Bronchial epithelial cell (primary cell): Measurements from ENCODE around the gene TMEM213. TPM values are rescaled to one million over a fixed set of nuclear protein-coding genes. Genes with fewer than 3 reads are reported as not detected.
A peak's percentile ranks its signal among the peaks of the same experiment; 100 is the strongest.
"Not testable (repeated sequence)": the region's sequence is repeated elsewhere in the genome, so short reads cannot be mapped to it uniquely, and the experiment has no call there.

ENCODE experiments used
- DNase-seq: peaks from one replicate; pipeline ENCODE4 v3.0.0-alpha.2; 2010; ENCODE audit warnings: low read depth
- FAIRE-seq: peaks from 2 replicates; lab custom pipeline; 2011; peaks lifted over from hg19 to GRCh38; lab: Jason Lieb, UNC
- H3K27me3 ChIP-seq: 2 replicates; pipeline ENCODE4 v1.5.1; 2011; ENCODE audit warnings: low read length; ENCODE audit not compliant: control insufficient read depth, insufficient read depth
- H3K36me3 ChIP-seq: 2 replicates; pipeline ENCODE4 v1.5.1; 2011; ENCODE audit warnings: low read length; ENCODE audit not compliant: control insufficient read depth, insufficient read depth
- H3K4me3 ChIP-seq: 2 replicates; pipeline ENCODE4 v1.5.1; 2011; ENCODE audit warnings: mild to moderate bottlenecking, low read depth, low read length, control low read depth
- total RNA-seq: library from RNA; depleted of rRNA; stranded (reverse); fragments of >200 nt; gene quantifications from 2 replicates; pipeline ENCODE4 v1.2.1, GENCODE V29; 2014
- TF ChIP-seq, protein P1 (sequence below): IDR thresholded peaks from 2 replicates; pipeline ENCODE4 v1.5.1; 2011; ENCODE audit warnings: mild to moderate bottlenecking, moderate library complexity, low read length, control low read depth, inconsistent platforms; ENCODE audit not compliant: insufficient read depth, severe bottlenecking

TMEM213 gene
- total RNA-seq, 1 donor from 2014 or later: not detected

DNA sequence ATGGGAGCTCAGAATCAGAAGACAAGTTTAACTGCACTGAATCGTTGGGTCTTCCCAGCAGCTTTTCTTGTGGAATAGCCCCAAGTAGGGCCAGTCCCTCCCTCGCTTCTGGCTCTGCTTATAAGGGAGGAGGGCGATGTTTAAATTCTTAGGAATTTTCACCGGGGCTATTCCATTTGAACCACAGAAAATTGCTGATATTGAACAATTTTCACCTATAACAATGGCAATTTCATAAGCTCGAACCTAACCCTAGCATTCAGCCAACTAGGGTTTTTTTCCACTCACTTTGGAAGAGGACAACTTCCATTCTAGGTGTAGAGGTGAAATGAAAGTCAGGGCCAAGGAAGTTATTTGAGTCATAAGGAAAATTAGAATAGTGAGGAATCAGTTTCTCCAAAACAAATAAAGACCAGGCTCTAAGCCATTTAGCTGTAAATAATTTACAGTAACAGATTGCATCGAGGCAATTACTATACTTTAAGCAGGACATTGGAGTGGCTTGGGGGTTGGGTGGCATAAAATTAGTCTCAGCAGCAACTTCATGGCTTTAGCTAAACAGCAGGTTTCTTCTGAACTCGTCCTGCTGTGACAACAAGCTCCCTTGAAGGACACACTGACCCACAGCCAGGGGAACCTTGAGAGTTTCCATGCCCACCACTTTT is 1.7 kb downstream of the TMEM213 start:
- FAIRE-seq (no peak), DNase-seq (no peak)
- Histone ChIP-seq H3K27me3 (peaks cover 2% of the 10 kb centered on the region), H3K4me3 (no peak overlapping the region), H3K36me3 (no peaks in the 10 kb centered on the region)
- TF ChIP-seq, protein P1, sequence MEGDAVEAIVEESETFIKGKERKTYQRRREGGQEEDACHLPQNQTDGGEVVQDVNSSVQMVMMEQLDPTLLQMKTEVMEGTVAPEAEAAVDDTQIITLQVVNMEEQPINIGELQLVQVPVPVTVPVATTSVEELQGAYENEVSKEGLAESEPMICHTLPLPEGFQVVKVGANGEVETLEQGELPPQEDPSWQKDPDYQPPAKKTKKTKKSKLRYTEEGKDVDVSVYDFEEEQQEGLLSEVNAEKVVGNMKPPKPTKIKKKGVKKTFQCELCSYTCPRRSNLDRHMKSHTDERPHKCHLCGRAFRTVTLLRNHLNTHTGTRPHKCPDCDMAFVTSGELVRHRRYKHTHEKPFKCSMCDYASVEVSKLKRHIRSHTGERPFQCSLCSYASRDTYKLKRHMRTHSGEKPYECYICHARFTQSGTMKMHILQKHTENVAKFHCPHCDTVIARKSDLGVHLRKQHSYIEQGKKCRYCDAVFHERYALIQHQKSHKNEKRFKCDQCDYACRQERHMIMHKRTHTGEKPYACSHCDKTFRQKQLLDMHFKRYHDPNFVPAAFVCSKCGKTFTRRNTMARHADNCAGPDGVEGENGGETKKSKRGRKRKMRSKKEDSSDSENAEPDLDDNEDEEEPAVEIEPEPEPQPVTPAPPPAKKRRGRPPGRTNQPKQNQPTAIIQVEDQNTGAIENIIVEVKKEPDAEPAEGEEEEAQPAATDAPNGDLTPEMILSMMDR: no peak

GRCh38 chr7:138801256-138801655 is 3.5 kb downstream of the TMEM213 start:
- no peak for FAIRE-seq
- no peak for DNase-seq
- Histone ChIP-seq H3K36me3 (no peaks in the 10 kb centered on the region), H3K27me3 (peaks cover 2% of the 10 kb centered on the region), H3K4me3 (no peak overlapping the region)
- TF ChIP-seq, protein P1: no peak

DNA sequence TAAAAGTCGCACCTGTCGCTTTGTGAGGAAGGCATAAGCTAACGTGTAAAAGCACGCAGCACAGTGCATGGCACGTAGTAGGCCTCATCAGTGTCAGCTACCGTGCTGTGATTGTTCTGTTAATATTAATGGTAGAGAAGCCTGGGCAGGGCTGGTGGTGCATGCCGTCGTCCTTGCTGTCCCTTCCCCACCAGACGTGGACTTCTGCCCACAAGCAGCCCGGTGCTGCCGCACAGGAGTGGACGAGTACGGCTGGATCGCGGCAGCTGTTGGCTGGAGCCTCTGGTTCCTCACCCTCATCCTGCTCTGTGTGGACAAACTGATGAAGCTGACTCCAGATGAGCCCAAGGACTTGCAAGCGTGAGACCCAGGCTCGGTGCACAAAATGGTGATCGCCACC is 4.9 kb downstream of the TMEM213 start:
- DNase-seq: no peak
- TF ChIP-seq, protein P1: no peak
- H3K4me3 ChIP-seq: no peak overlapping the region
- peak; percentile 28 for FAIRE-seq
- H3K36me3 ChIP-seq: no peaks in the 10 kb centered on the region
- H3K27me3 ChIP-seq: peaks cover 2% of the 10 kb centered on the region

DNA sequence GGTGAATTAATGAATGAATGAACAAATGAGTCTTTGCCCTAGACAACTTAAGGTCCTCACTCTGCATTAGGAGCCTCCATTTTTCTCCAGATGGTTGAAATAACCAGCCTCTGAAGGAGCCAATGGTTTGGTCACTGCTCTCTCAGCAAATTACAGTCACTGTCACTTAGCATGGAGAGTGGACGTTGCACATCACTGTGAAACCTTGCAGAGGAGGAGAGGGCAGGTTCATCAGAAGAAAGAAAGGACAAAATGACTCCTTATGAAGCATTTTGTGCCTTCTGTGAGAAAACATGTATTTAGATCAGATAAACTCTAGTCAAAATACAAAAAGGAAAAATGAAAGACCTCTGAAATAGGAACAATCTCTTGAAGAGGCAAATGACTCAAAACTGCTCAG is 6.8 kb downstream of the TMEM213 start:
- H3K27me3 ChIP-seq: no peaks in the 10 kb centered on the region
- H3K36me3 ChIP-seq: no peaks in the 10 kb centered on the region
- no peak for FAIRE-seq
- H3K4me3 ChIP-seq: no peak overlapping the region
- TF ChIP-seq, protein P1: no peak
- DNase-seq: no peak

DNA sequence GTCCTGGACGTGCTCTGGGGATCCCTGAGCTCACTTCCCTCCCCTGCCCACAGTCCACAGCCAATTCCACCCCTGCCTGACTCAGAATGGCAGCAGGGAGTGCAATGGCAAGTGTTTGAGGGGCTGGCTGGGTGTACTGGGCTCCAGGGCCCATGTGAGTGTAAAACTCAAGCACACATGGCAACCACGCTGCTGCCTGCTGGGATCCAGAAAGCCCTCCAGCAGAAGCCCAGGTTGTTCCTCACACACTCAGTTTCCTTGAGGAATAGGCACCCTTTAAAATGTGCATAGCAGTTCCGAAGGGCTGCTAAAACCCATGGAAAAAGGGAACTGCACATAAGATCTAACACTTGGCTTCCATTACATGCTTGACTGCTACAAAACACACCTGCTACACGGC is 11.6 kb downstream of the TMEM213 start:
- TF ChIP-seq, protein P1: no peak
- DNase-seq (no peak), FAIRE-seq (no peak)
- no peaks in the 10 kb centered on the region for H3K27me3 ChIP-seq
- H3K4me3 ChIP-seq: no peak overlapping the region
- no peaks in the 10 kb centered on the region for H3K36me3 ChIP-seq

GRCh38 chr7:138811327-138811726 is 13.5 kb downstream of the TMEM213 start:
- not testable (repeated sequence) for FAIRE-seq, H3K4me3 ChIP-seq, DNase-seq, H3K27me3 ChIP-seq, H3K36me3 ChIP-seq
